Right kidney (tissue), 1 donor: Measurements from ENCODE around the gene FLVCR2.
"Not testable (repeated sequence)": the region's sequence is repeated elsewhere in the genome, so short reads cannot be mapped to it uniquely, and the experiment has no call there.

Source experiments
- DNase-seq: peaks from one replicate; pipeline ENCODE4 v3.0.0-alpha.2; 2016

FLVCR2 gene

DNA sequence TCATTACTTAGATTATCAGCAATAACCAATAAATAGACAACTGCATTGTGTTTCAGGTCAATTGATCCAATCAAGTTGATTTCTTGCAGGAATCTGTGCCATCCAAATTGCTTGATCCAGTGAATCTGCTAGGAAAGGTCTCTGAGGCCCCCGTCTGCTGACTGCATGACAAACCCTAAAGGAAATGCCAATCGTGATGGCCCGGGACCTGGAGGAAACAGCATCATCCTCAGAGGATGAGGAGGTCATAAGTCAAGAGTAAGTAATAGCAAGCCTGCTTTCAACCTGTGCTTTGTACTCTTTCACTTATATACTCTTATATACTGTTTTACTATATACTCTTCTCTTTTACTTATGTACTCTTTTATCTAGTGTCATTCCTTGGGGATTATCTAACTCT lies 84.5 kb downstream of the FLVCR2 start:
- DNase-seq = no peak

GRCh38 chr14:75667099-75667765 lies 88.8 kb downstream of the FLVCR2 start:
- no peak for DNase-seq

- DNase-seq = no peak
Measured at GRCh38 chr14:75672605-75673192, 94.3 kb downstream of the FLVCR2 start.

DNA sequence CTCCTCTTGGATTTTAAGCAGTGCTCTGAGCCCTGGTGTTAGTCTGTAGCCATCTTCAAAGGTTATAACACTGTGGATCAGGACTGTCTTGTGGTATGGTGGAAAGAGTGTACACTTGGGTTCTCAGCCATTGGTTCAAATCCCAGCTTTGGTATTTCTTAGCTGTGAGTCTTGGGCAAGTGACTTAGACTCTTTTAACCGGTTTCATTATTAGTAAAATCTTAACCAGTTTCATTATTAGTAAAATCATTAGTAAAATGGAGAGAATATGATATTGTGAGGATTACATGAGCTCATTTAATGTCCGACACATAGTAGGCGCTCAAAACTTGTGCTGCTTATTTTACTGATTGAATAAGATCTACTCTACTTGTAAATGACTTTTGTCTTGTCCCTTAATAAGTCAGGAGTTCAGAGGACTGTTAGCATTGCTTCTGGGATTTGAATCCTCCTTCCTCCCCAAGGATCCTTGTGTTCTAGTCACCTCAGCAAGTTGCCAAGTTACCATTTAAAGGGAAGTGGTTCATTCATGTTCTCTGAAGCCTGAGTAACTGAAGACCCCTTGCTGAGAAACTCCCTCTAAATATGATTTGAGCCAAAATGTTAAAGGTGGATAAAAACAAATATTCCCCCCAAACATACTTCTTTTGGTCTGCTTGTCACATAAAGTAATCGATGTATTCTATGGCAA lies 95.1 kb downstream of the FLVCR2 start:
- no peak for DNase-seq

DNA sequence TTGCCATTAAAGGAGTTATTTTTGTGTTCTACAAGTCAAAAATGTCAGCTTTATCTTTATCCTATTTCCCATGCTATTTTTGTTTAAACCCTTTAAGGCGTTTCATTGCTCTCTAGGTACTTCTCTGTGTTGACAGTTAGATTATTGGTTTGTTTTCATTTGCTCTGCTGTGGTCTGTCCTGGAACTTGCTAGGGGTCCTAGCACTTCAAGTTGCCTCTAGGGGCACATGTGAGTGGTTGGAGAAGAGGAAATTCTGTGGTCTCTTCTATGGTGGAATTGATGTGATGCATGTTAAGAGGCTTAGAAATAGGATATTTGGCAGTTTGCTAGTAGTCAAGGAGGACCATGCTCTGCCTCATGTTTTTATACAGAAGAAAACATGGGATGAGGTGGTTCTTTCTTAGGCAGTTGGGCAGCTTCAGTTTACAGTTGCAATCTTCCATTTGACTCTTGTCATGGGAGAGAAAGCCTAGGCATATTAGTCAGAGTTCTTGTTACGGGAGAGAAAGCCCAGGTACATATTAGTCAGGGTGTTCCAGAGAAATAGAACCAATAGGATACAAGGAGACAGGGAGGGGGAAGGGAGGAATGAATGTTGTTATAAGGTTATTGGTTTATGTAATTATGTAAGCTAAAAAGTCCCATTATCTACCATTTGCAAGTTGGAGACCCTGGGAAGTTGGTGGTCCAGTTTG lies 97.0 kb downstream of the FLVCR2 start:
- no peak for DNase-seq

GRCh38 chr14:75685910-75686309 lies 107.5 kb downstream of the FLVCR2 start:
- no peak for DNase-seq

DNA sequence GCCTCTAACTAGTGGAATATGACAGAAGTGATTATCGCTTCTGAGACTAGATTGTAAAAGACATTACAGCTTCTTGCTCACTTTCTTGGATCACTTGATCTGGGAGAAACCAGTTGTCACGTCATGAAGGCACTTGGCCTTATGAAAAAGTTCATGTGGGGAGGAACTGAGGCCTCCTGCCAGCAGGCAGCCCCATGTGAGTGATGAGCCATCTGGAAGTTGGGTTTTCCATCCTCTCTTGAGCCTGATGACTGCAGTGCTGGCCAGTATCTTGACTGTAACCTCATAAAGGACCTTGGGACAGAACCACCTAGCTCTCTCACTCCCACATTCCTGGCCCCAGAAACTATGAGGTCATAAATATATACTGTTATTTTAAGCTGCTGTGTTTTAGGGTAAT lies 110.6 kb downstream of the FLVCR2 start:
- DNase-seq = no peak

GRCh38 chr14:75690010-75690409 lies 111.6 kb downstream of the FLVCR2 start:
- DNase-seq = no peak

GRCh38 chr14:75695025-75695424 lies 116.6 kb downstream of the FLVCR2 start:
- DNase-seq = not testable (repeated sequence)

GRCh38 chr14:75697386-75697785 lies 119.0 kb downstream of the FLVCR2 start:
- no peak for DNase-seq
